AG04450 (cell line): ENCODE results near the gene ZNF106. TPM values are rescaled to one million over a fixed set of nuclear protein-coding genes. Genes with fewer than 3 reads are reported as not detected.

Experiments
- CTCF ChIA-PET: fragments of 300-600, 350-600 bp; formaldehyde crosslinking; extraction: SDS; loops from one replicate; lab custom pipeline; 2022; ENCODE audit warnings: antibody characterized with exemption, inconsistent platforms; lab: Charles Lee
- POLR2A ChIA-PET: fragments of 350-600 bp; formaldehyde crosslinking; extraction: SDS; loops from one replicate; lab custom pipeline; 2021; ENCODE audit warnings: antibody characterized with exemption, inconsistent platforms; lab: Yijun Ruan, JAX
- DNase-seq: peaks from one replicate; pipeline ENCODE4 v3.0.0-alpha.2; 2011; ENCODE audit warnings: low read depth, low spot score
- H3K27ac ChIP-seq: one replicate; pipeline ENCODE4 v1.5.1; 2012; ENCODE audit warnings: low read depth, low read length, control low read depth
- H3K27me3 ChIP-seq: one replicate; pipeline ENCODE4 v1.6.0; 2012; ENCODE audit warnings: low read length; ENCODE audit not compliant: control insufficient read depth, insufficient read depth
- H3K4me3 ChIP-seq: 2 replicates; pipeline ENCODE4 v1.5.1; 2011; ENCODE audit warnings: mild to moderate bottlenecking, low read depth, low read length, control low read depth
- H3K9me3 ChIP-seq: 2 replicates; pipeline ENCODE4 v1.5.1; 2012; ENCODE audit warnings: low read length; ENCODE audit not compliant: control insufficient read depth, insufficient read depth
- polyA plus RNA-seq: library from polyadenylated mRNA; depleted of rRNA; stranded (reverse); fragments of >200 nt; gene quantifications from 2 replicates; pipeline ENCODE4 v1.2.3, GENCODE V29; 2011
- TF ChIP-seq, protein P1 (sequence below): IDR thresholded peaks from 2 replicates; pipeline ENCODE4 v1.5.1; 2011; ENCODE audit warnings: low read depth, low read length, control low read depth, inconsistent platforms

Gene ZNF106
- polyA plus RNA-seq, 1 experiment, result 67.4 TPM

DNA sequence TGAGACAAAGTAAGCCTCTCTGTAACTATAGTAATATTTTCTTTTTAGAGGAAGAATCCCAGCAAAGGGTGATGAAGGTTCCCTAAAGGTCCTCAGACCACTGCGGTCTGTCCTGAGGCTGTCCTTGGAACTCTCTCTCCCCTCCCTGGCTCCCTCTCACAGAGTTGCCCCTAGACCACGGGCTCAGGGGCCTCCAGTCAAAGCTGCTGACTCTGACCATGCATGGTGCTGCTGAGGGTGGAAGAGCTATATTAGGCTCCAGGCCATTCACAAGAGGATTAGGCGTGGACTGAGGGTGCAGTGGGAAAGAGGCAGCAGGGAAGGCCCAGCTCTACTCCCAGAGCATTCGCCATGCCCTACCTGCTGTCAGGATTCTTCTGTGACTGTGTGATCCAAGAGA is 117.0 kb downstream of the ZNF106 start:
- peaks cover 3% of the 10 kb centered on the region; the same call in 1 of the 2 replicates for H3K9me3 ChIP-seq
- DNase-seq, result no peak
- H3K27ac ChIP-seq, result no peak overlapping the region
- ChIA-PET CTCF (no interaction called here), POLR2A (interaction anchor here (0.6 kb wide), 1 partner anchor 50 kb away, joined by 6 read pairs; no protein-coding TSS in a partner anchor)
- TF ChIP-seq, protein P1, sequence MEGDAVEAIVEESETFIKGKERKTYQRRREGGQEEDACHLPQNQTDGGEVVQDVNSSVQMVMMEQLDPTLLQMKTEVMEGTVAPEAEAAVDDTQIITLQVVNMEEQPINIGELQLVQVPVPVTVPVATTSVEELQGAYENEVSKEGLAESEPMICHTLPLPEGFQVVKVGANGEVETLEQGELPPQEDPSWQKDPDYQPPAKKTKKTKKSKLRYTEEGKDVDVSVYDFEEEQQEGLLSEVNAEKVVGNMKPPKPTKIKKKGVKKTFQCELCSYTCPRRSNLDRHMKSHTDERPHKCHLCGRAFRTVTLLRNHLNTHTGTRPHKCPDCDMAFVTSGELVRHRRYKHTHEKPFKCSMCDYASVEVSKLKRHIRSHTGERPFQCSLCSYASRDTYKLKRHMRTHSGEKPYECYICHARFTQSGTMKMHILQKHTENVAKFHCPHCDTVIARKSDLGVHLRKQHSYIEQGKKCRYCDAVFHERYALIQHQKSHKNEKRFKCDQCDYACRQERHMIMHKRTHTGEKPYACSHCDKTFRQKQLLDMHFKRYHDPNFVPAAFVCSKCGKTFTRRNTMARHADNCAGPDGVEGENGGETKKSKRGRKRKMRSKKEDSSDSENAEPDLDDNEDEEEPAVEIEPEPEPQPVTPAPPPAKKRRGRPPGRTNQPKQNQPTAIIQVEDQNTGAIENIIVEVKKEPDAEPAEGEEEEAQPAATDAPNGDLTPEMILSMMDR, result no peak
- no peaks in the 10 kb centered on the region for H3K27me3 ChIP-seq
- no peak overlapping the region for H3K4me3 ChIP-seq

DNA sequence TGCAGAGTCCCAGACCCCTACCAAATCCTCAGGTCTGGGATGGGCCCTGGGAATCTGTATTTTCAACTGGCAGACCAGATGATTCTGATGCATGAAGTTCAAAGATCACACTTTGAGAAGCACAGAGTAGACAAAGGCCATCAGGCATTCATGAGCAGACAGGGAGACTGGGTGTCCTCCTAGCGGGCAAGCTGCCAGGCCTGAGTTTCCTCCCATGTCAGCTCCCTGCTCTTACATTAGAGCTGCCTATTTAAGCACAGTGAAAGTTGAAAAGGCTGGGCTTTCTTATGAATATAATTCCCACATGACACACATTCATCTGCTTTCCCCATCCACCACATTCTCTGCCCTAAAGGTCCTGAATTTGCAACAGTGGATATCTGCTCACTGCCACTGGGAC is 117.7 kb downstream of the ZNF106 start:
- Histone ChIP-seq H3K9me3 (peaks cover 3% of the 10 kb centered on the region; the same call in 1 of the 2 replicates), H3K27ac (no peak overlapping the region), H3K27me3 (no peaks in the 10 kb centered on the region), H3K4me3 (no peak overlapping the region)
- ChIA-PET POLR2A (no interaction called here), CTCF (no interaction called here)
- TF ChIP-seq, protein P1, result no peak
- DNase-seq, result no peak

DNA sequence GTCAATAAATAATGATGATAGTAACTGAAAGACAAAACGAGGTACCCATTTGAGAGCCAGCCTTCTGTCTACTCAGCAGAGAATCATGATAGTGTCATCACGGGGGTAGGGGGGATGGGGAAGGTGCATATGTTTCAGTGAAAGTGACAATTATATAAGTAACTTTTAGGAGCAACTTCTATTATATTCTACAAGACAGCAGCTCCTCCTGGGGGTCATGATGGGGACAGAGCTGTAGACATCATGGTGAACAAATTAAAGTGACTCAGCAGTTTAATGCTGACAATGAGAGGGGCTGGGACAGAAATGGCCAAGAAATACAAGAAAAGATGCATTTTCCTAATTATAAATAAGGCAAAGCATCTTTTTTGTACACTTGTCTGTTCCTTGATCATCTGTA is 119.8 kb downstream of the ZNF106 start:
- POLR2A ChIA-PET, result no interaction called here
- no peak for DNase-seq
- TF ChIP-seq, protein P1, result peak; percentile 28; the same call in 1 of the 2 replicates

DNA sequence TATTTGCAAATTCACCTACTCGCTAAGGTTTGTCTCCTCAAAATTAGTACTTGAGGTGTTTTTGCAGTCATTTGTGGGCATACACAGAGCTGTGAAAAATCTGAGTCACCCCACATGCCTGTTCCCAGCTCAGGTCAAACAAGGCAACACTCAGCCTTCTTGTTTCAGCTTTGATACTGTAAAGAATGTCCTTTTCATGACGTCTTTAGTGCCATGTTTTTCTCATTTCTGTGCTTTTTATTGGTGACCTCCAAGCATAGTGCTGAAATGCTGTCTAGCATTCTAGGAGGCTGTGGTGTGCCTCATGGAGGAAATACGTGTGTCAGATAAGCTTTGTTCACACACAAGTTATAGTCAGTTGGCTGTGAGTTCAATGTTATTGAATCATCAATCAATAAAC is 122.8 kb downstream of the ZNF106 start:
- H3K27me3 ChIP-seq, result no peaks in the 10 kb centered on the region
- TF ChIP-seq, protein P1, result no peak
- POLR2A ChIA-PET, result no interaction called here
- H3K4me3 ChIP-seq, result no peak overlapping the region
- H3K9me3 ChIP-seq, result no peaks in the 10 kb centered on the region
- H3K27ac ChIP-seq, result no peak overlapping the region
- CTCF ChIA-PET, result interaction anchor here (2.2 kb wide), 1 partner anchor 17 kb away, joined by 11 read pairs; no protein-coding TSS in a partner anchor
- DNase-seq, result no peak

More for the DNA sequence above, 119.8 kb downstream of the ZNF106 start:
- no peak overlapping the region for H3K4me3 ChIP-seq
- H3K27ac ChIP-seq, result no peak overlapping the region
- CTCF ChIA-PET, result interaction anchor here (1.6 kb wide), 1 partner anchor 14 kb away, joined by 3 read pairs; no protein-coding TSS in a partner anchor
- H3K9me3 ChIP-seq, result no peaks in the 10 kb centered on the region
- no peaks in the 10 kb centered on the region for H3K27me3 ChIP-seq

DNA sequence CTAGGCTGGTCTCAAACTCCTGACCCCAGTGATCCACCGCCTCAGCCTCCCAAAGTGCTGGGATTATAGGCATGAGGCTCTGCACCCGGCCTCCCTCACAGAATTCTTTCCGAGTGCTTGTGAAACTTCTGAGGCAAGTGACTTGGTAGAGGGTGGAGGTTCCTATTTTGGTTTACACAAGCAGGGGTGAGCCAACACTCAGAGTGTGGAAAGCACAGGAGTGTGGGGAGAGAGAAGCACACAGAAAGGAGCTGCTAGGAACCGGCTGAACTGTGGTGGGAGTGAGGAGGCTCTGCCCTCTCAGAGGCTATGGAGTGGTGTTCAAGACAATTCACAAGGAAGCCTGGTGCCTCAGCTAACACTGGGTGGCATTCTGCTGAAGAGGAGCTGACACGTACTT is 123.9 kb downstream of the ZNF106 start:
- DNase-seq, result no peak
- H3K4me3 ChIP-seq, result no peak overlapping the region
- H3K27ac ChIP-seq, result no peak overlapping the region
- H3K9me3 ChIP-seq, result no peaks in the 10 kb centered on the region
- H3K27me3 ChIP-seq, result no peaks in the 10 kb centered on the region
- ChIA-PET CTCF (interaction anchor here (2.2 kb wide), 1 partner anchor 18 kb away, joined by 11 read pairs; no protein-coding TSS in a partner anchor), POLR2A (no interaction called here)
- TF ChIP-seq, protein P1, result no peak
